ENCODE measurements around the gene SCN2B.

DNA sequence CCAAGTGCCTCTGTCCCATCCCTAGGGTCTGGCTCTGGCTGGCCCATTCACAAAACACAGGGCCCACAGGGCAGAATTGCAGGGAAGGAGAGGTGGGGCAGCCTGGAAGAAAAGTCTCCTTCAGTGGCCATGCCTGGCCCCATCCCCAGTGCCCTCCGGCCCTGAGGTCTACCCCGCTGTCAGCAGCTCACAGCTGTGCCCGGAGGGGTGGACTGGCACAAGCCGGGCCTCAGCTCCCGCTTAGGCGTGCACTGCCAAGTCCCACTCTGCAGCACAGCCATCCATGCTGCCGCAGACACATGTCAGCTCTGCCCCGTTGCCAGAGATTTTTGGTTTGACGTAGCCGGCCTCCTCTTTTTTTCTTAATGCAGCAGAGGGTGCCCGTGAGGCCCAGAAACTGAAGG, 3.9 kb upstream of the SCN2B start:
- TF ChIP-seq SP2 (tag by site-specific recombination; IDR thresholded peaks at IDR 0.05) (no peak), ZNF501 (tag by site-specific recombination; IDR thresholded peaks at IDR 0.05) (no peak), BCL11A (tag by site-specific recombination; IDR thresholded peaks at IDR 0.05; ENCODE audit: low read depth) (no peak), RBAK (tag by site-specific recombination; IDR thresholded peaks at IDR 0.05) (no peak), ZSCAN16 (tag by site-specific recombination; IDR thresholded peaks at IDR 0.05) (no peak), ZBTB48 (tag by site-specific recombination; IDR thresholded peaks at IDR 0.05) (no peak)
- TF ChIP-seq, protein P1, sequence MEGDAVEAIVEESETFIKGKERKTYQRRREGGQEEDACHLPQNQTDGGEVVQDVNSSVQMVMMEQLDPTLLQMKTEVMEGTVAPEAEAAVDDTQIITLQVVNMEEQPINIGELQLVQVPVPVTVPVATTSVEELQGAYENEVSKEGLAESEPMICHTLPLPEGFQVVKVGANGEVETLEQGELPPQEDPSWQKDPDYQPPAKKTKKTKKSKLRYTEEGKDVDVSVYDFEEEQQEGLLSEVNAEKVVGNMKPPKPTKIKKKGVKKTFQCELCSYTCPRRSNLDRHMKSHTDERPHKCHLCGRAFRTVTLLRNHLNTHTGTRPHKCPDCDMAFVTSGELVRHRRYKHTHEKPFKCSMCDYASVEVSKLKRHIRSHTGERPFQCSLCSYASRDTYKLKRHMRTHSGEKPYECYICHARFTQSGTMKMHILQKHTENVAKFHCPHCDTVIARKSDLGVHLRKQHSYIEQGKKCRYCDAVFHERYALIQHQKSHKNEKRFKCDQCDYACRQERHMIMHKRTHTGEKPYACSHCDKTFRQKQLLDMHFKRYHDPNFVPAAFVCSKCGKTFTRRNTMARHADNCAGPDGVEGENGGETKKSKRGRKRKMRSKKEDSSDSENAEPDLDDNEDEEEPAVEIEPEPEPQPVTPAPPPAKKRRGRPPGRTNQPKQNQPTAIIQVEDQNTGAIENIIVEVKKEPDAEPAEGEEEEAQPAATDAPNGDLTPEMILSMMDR (tag by site-specific recombination; IDR thresholded peaks at IDR 0.05), result no peak
- TF ChIP-seq, protein P2, sequence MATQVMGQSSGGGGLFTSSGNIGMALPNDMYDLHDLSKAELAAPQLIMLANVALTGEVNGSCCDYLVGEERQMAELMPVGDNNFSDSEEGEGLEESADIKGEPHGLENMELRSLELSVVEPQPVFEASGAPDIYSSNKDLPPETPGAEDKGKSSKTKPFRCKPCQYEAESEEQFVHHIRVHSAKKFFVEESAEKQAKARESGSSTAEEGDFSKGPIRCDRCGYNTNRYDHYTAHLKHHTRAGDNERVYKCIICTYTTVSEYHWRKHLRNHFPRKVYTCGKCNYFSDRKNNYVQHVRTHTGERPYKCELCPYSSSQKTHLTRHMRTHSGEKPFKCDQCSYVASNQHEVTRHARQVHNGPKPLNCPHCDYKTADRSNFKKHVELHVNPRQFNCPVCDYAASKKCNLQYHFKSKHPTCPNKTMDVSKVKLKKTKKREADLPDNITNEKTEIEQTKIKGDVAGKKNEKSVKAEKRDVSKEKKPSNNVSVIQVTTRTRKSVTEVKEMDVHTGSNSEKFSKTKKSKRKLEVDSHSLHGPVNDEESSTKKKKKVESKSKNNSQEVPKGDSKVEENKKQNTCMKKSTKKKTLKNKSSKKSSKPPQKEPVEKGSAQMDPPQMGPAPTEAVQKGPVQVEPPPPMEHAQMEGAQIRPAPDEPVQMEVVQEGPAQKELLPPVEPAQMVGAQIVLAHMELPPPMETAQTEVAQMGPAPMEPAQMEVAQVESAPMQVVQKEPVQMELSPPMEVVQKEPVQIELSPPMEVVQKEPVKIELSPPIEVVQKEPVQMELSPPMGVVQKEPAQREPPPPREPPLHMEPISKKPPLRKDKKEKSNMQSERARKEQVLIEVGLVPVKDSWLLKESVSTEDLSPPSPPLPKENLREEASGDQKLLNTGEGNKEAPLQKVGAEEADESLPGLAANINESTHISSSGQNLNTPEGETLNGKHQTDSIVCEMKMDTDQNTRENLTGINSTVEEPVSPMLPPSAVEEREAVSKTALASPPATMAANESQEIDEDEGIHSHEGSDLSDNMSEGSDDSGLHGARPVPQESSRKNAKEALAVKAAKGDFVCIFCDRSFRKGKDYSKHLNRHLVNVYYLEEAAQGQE (tag by site-specific recombination; IDR thresholded peaks at IDR 0.05), result no peak

Measured in HEK293 (cell line).